LNCAP (cell line): ENCODE measurements around the gene HCK.

ENCODE experiments used
- CTCF ChIP-seq: fragments of 450-650 bp; IDR thresholded peaks from 2 replicates; pipeline ENCODE4 v1.5.1; 2017; ENCODE audit warnings: mild to moderate bottlenecking

Gene HCK

GRCh38 chr20:32019563-32020463, 32.2 kb upstream of the HCK start:
- no peak for TF ChIP-seq CTCF

- no peak for TF ChIP-seq CTCF
Observed at GRCh38 chr20:32021091-32021490, 31.0 kb upstream of the HCK start.

- TF ChIP-seq CTCF = no peak
Observed at GRCh38 chr20:32024683-32025295, 27.3 kb upstream of the HCK start.

GRCh38 chr20:32027643-32028042, 24.4 kb upstream of the HCK start:
- no peak for TF ChIP-seq CTCF

GRCh38 chr20:32028647-32029372, 23.2 kb upstream of the HCK start:
- TF ChIP-seq CTCF = no peak

- no peak for TF ChIP-seq CTCF
Observed at GRCh38 chr20:32029561-32029960, 22.5 kb upstream of the HCK start.

GRCh38 chr20:32031007-32031958, 20.8 kb upstream of the HCK start:
- peak; percentile 93 for TF ChIP-seq CTCF
